C4-2B (cell line): Measurements from ENCODE around the gene FAHD2A.
"Not testable (repeated sequence)": the region's sequence is repeated elsewhere in the genome, so short reads cannot be mapped to it uniquely, and the experiment has no call there.

Experiments used
- CTCF ChIP-seq: fragments of 450-650 bp; conservative IDR thresholded peaks from 2 replicates; pipeline ENCODE4 v1.5.1; 2017; ENCODE audit warnings: mild to moderate bottlenecking
- ZFX ChIP-seq: fragments of 450-650 bp; IDR thresholded peaks from 2 replicates; pipeline ENCODE4 v1.6.1; 2017

- TF ChIP-seq CTCF, ZFX: not testable (repeated sequence)
Measured at GRCh38 chr2:95411239-95411638, 8.7 kb downstream of the FAHD2A start.
